ENCODE measurements around the gene UGT2B15.

DNA sequence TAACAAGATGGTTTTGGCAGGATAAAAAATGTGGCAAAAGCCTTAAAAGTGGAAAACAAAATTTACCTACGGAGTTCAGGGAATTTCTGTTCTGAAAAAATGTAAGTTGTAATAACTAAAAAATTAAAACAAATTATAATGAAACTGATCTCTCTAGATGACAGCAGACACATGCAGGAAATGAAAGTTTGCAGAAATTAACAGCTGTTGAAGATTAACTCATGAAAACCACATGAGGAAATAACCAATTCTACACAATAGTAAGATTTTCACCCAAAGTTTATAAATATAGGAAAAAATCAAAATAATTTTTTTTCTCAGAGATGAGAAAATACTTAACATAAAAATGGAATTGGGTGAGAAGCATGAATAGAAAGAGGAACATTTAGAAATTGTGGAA lies 47.5 kb upstream of the UGT2B15 start:
- TF ChIP-seq, protein P1, sequence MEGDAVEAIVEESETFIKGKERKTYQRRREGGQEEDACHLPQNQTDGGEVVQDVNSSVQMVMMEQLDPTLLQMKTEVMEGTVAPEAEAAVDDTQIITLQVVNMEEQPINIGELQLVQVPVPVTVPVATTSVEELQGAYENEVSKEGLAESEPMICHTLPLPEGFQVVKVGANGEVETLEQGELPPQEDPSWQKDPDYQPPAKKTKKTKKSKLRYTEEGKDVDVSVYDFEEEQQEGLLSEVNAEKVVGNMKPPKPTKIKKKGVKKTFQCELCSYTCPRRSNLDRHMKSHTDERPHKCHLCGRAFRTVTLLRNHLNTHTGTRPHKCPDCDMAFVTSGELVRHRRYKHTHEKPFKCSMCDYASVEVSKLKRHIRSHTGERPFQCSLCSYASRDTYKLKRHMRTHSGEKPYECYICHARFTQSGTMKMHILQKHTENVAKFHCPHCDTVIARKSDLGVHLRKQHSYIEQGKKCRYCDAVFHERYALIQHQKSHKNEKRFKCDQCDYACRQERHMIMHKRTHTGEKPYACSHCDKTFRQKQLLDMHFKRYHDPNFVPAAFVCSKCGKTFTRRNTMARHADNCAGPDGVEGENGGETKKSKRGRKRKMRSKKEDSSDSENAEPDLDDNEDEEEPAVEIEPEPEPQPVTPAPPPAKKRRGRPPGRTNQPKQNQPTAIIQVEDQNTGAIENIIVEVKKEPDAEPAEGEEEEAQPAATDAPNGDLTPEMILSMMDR (IDR thresholded peaks at IDR 0.05; ENCODE audit: low read length), result no peak
- no peak for TF ChIP-seq EZH2 (IDR thresholded peaks at IDR 0.05; ENCODE audit: borderline replicate concordance, low read length)
